Stimulated activated CD8-positive, alpha-beta memory T cell treated with anti-CD3 and anti-CD28 coated beads, Interleukin-12 subunit alpha, Interleukin-12 subunit beta, amount 100 ng/mL, for 1 hour (primary cell): ENCODE data around the gene CDK8.
"Not testable (repeated sequence)": the region's sequence is repeated elsewhere in the genome, so short reads cannot be mapped to it uniquely, and the experiment has no call there.

Source experiments
- DNase-seq: peaks from one replicate; pipeline ENCODE4 v3.0.0-alpha.2; 2020; ENCODE audit warnings: low read depth

Gene CDK8

DNA sequence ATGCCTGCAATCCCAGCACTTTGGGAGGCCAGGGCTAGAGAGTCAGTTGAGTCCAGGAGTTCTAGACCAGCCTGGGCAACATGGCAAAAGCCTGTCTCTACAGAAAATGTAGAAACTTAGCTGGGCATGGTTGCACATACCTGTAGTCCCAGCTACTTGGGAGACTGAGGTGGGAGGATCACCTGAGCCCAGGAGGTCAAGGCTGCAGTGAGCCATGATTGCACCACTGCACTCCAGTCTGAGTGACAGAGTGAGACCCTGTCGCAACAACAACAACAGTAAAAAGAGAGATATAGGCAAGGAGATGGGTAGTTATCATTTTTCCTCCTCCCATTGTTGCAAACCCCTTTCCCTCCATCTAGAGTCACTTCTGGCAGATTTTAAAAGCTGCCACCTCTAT lies 62.2 kb downstream of the CDK8 start:
- not testable (repeated sequence) for DNase-seq

GRCh38 chr13:26320766-26321165 lies 66.8 kb downstream of the CDK8 start:
- no peak for DNase-seq

DNA sequence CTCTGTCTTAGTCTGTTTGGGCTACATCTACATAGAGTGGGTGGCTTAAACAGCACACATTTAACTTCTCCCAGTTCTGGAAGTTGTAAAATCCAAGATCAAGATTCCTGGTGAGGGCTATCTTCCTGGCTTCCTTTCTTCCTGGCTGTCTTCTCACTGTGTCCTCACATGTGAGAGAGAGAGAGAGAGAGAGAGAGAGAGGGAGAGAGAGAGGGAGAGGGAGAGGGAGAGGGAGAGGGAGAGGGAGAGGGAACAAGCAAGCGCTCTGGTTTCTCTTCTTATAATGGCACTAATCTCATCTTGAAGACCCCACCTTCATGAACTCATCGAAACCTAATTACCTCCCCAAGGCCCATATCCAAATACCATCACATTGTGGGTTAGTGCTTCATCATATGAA lies 69.2 kb downstream of the CDK8 start:
- no peak for DNase-seq

- no peak for DNase-seq
These were observed 69.8 kb downstream of the CDK8 start for GRCh38 chr13:26323764-26324163.

- DNase-seq = no peak
These were observed 70.4 kb downstream of the CDK8 start for GRCh38 chr13:26324294-26324693.

- DNase-seq = no peak
These were observed 70.9 kb downstream of the CDK8 start for GRCh38 chr13:26324867-26325266.

- DNase-seq = no peak
These were observed 71.9 kb downstream of the CDK8 start for GRCh38 chr13:26325876-26326275.

- DNase-seq = no peak
These were observed 72.6 kb downstream of the CDK8 start for GRCh38 chr13:26326562-26326961.

DNA sequence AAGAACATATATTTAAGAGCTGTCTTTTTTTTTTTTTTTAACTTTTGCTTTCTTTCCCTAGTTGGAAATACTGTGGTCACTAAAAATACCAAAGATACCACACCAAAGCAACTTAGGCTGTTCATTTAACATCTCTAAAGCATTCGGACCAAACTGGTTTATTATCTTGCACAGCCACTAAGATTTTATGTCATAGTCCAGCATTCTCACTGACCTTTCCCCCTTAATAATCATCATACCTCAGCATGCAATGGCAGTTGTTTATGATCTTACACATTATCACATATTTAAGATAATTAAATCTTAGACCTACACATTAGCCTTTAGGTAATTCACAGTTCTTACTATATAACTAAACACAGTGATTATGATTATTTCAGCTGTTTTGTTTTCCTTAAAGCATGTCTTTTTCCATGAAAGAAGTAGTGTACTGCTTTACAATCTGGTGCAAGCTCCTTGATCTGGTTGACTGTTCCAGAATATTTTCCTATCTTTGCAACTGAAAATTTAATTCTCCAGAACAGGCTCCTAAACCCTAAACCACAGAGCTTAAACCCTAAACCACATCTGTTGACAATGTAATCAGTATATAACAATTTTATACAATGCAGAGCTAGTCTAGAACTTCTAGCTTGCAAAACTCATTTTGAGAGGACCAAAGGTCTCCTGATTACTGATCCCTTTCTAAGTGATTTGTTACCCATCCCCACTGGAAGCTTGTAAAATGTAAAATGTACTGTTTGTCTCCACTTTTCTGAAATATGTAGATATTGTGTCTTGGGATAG lies 74.2 kb downstream of the CDK8 start:
- DNase-seq = no peak

- DNase-seq = no peak
These were observed 81.2 kb downstream of the CDK8 start for GRCh38 chr13:26335158-26335557.

DNA sequence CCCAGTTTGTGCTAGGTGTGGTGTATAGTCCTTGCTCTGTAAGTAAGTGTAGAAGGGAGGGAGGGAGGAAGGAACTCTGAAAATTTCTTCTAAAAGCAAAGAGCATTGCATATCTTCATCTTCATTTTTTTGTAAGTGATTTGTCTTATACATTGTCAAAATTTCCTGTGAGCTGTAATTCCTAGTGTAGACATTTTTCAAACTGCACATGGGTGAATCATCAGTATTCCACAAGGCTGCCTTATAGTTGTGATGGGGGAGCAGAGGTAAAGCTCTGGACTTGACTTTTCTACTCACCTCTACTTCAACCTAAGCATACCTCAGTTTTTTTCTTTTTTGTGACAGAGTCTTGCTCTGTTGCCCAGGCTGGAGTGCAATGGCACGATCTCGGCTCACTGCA lies 86.9 kb downstream of the CDK8 start:
- DNase-seq = no peak

- DNase-seq = no peak
These were observed 89.0 kb downstream of the CDK8 start for GRCh38 chr13:26342898-26343297.

DNA sequence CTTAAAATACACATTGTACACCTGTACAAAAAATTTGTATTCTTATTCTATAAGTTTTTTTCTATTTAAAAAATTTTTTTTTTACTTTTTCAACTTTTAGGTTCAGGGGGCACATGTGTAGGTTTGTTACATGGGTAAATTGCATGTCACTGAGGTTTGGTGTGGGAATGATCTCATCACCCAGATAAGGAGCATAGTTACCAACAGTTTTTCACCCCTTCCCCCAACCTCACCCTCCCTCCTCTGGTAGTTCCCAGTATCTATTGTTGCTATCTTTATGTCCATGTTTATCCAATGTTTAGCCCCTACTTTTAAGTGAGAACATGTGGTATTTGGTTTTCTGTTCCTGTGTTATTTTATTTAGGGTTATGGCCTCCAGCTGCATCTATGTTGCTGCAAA lies 89.9 kb downstream of the CDK8 start:
- no peak for DNase-seq

DNA sequence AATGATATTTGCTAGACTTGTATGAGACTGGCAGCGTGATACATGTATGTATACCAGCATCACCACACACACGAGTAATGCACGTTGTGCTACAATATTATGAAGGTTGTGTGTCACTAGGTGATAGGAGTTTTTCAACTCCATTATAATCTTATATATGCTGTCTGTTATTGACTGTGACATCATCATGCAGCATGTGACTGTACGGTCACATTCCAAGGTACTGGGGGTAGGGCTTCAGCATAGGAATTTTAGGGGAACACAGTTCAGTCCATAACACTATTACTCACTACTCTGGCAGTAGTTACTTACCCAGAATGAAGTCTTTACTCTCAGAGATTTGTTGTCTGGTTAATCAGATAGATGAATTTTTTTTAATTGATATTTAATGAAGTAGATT lies 91.1 kb downstream of the CDK8 start:
- no peak for DNase-seq

- DNase-seq = no peak
These were observed 95.0 kb downstream of the CDK8 start for GRCh38 chr13:26348966-26349365.

GRCh38 chr13:26362261-26362660 lies 108.3 kb downstream of the CDK8 start:
- no peak for DNase-seq

DNA sequence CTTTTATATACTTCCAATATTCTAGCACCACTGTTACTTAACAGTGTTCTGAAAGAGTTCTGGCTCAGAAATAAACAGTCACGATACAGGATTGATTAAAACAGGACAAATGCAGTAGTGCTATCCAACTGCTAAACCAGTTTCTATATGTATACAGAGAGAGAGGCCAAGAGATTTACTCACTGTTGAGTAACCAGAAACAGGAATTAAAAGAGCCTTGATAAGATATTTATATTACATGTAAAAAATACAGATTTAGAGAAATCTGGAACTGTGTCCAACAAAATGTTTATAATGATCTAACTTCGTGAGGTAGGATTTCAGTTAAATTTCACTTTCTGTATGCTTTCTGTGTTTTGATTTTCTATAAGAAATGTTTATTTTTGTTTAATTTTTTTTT lies 116.6 kb downstream of the CDK8 start:
- no peak for DNase-seq

DNA sequence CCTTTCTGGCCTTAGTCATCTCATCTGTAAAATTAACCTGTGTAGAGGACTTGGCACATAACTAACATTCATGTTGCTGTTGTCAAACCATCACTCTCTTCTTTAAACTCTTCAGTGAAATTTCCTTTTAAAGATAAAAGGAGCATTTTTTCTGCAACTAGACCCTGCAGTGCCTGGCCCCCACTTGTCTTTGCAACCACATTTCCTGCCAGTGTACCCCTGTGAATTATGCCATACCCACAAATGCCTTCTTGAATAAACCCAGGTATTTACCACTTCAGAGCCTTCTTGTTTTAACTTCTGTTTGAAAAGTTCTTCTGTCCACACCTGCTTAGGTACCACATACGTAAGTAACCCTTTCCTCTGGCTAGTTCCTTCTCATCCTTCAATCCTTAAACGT lies 118.8 kb downstream of the CDK8 start:
- DNase-seq = no peak

DNA sequence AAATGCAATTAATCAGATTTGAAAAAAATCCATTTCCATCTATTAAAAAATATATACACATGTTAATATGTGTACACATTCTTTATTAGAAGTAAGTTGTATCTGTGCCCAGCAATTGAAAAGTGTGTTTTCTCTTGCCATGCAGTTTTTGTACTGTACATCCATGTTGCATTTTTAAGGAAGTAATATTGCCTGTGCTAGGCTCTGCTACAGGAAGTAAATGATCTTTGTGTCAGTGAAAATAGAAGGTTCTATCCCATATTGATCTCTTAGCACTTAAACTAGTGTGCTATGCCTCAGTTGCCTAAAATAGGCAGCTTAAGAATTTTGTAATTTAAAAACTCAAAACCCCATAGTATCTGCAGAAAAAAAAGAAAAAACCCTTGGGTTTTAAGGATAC lies 122.5 kb downstream of the CDK8 start:
- DNase-seq = no peak

DNA sequence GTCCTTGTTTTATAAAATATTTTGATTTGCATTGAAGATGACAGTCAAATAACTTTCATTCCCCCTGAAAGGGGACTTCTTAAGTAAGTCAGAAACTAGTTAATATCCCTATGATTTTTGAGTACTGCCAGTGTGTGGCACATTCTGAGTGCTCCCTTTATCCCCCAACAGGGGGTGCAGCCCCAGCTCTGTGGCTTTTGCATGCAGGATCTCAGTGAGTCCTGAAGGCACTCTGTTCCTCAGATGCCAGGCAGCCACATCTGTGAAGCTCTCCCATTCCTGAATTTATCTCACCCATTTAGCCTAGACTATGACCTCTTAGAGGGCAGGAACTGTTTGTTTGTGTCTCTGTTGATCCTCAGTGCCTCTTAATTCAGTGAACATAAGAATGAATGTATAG lies 123.1 kb downstream of the CDK8 start:
- DNase-seq = no peak

GRCh38 chr13:26378116-26378515 lies 124.2 kb downstream of the CDK8 start:
- DNase-seq = no peak

DNA sequence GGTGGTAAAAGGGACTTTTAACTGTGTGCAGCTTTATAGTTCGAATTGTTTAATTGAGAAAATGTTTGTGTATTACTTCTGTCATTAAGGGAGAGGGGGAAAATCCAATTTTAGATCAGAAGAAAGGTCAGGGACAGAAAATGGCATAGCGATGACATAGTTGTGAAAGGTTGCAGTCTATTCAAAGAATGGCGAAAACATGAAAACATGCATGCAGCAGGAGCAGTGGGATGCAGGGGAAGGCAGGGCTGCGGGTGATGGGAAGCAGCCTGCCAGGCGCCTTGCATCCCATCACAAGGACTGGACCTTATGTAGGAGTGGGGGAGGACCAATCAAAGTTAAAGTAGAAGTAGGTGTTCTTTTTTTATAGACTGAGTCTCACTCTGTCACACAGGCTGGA lies 125.9 kb downstream of the CDK8 start:
- no peak for DNase-seq

DNA sequence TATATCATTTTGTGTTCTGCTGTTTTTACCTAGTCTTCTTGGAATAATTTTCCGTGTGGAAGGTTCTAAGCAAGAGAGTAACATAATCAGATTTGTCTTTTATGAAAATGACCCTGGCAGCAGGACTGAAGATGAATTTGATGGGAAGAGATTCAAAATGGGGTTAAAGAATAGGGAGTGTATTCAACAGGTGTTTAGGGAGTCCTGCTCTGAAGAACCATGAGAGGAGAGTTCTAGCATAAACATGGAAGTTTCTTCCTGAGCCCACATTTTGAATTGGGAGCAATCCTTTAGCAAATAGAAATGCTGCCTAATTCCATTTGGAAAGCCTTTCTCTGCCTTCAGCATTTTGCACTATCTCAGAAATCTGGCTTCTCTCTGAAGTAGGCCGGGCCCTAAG lies 127.0 kb downstream of the CDK8 start:
- no peak for DNase-seq

- DNase-seq = no peak
These were observed 128.4 kb downstream of the CDK8 start for GRCh38 chr13:26382366-26382765.

DNA sequence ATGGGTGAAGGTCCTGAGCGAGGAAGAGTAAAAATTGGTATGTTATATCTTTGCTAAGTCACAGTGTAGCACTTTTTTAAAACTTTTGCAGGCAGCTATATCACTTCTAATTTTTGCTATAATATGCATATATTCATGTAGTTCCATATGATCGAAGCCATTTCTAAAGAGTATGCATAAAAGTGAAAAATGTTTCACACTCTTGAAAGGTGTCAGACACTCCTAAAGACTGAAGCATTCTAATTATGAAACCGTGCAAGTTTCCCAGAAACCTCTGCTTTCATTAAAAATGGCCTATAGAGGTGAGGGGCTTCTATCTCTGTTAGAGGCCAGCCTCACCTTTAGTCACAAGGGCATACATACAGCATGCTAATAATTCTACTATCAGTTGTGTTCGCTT lies 128.9 kb downstream of the CDK8 start:
- no peak for DNase-seq
